Left forelimb (tissue), 1 donor: ENCODE data around the gene CFAP58.

Experiments
- DNase-seq: peaks from one replicate; pipeline ENCODE4 v3.0.0-alpha.2; 2018; ENCODE audit warnings: low spot score

Gene CFAP58

GRCh38 chr10:104353325-104354048 lies at the start of gene CFAP58:
Gene CFAP58 (plus strand): TSS chr10:104353833. CDS start chr10:104353898, 65 bp downstream.
- DNase-seq, result peak; percentile 87

- no peak for DNase-seq
Observed at GRCh38 chr10:104304356-104304745, 49.3 kb upstream of the CFAP58 start.

GRCh38 chr10:104304927-104305326 lies 48.7 kb upstream of the CFAP58 start:
- no peak for DNase-seq

DNA sequence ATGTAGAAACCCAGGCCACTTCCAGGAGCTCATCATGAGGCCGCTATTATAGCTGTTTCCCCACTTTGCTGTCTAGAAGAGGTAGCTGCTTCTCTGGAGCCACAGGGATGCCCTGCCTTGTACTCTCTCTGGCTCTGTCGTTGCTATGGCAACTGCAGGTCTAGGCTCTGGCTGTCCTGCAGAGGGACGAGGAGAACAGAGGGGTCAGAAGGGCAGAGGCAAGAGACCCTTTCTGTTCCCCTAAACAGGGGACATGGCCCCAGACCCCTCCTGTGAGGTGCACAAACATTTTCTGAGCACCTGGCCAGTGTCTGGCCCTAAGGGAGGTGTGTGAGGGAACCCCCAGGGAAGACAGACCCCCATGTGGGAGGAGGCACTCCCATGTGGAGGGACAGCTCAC lies 46.7 kb upstream of the CFAP58 start:
- no peak for DNase-seq

DNA sequence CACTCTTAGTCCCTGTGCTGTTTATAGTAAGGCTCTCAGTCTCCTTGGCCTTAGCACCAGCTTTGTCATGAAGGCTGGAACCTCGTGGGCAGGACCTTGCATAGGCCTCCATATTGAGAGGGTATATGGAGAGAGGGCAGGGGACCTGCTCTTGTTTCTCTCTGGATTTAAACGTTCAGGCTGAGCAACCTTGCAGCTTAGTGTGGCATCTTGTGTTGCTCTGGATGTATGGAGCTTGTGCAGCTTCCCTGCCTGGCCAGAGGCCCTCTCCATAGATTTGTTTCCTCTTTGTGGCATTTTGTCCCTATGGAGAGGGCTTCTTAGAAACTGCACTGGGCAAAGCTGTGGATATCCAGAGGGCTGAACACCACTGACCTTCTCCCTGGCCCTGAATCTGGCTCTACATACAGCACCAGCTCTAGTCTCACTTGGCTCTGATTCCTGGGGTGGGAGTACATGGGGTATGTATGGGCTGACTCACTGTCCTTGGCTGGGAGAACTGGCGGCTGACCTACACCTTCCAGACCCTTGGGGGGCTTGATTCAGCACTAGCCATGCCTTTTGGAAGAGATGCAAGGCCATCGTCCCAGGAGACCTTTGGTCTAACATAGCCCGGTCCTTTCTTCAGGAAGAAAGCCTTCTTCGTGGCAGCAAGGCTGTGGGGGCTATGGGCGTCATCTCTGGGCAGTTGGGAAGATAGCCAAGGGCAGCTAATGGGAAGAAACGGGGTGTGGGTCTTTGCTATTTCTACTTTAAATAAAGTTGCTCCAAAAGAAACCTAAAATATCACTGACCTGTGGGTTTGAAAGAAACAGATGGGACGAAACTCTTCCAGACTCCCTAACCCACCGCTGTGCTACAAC lies 45.8 kb upstream of the CFAP58 start:
- DNase-seq, result no peak

- no peak for DNase-seq
Observed at GRCh38 chr10:104308439-104308903, 45.2 kb upstream of the CFAP58 start.

DNA sequence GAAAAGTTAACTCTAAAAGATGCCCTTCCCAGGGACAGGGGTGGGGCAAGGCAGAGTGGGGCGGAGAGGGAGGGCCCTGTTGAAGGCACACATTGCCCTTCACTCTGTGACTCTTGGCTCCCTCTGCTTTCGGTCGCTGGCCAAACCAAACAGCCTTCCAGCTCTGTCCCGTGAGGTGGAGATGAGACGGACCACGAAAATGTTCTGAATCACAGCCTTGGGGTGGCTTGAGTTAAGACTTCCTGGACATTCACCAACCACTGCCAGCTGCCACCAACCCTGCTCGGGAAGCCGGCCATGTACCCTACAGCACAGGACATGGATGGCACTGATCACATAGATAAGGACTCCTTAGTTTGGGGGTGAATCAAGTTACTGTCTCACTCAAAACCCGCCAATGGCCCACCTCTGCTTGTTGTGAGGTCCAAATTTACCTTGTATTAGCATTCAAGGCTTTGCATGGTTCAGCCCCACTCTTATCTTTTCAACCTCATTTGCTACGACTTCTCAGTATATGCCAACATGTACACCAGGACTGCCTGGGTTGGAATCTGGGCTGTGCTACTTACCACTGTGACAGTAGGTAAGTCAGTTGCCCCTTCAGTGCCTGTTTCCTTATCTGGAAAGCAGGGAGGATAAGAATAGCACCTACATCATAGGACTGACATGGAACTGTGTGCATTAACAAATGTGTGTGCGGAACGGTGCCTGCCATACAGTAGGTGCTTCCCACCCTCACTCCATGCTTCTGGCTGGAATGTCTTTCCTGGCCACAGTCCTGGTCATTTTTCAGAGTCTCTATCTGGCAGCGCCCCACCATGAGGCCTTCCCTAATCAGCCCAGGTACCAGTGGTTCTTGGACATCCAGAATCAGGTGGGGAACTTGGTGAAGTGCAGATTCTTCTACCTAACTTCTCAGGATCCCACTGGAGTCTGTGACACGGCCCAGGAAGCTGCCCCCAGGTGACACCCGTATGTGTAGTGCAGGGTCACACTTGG lies 43.4 kb upstream of the CFAP58 start:
- no peak for DNase-seq

- DNase-seq, result no peak
Observed at GRCh38 chr10:104311184-104311720, 42.4 kb upstream of the CFAP58 start.

- DNase-seq, result no peak
Observed at GRCh38 chr10:104314591-104315485, 38.8 kb upstream of the CFAP58 start.

DNA sequence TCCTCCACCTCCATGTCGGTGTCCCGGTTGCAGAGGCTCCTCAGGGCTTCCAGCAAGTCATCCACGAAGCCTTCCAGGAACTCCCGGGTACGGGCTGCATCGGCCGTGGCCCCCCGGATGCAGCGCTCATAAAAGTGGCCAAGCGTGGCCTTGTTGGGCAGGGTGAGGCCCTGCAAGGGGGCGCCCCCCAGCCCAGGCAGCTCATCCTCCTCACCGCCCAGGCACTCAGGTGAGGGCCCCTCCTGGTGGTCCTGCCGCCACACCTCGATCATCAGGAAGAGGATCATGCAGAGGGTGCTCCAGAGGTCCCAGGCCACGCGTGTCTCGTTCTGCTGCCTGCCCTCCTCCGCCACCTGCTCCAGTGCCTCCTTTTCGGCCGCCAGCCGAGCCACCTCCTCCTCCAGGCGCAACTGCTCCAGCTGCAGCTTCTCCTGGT lies 38.1 kb upstream of the CFAP58 start:
- DNase-seq, result no peak

GRCh38 chr10:104316321-104317099 lies 37.1 kb upstream of the CFAP58 start:
- no peak for DNase-seq

DNA sequence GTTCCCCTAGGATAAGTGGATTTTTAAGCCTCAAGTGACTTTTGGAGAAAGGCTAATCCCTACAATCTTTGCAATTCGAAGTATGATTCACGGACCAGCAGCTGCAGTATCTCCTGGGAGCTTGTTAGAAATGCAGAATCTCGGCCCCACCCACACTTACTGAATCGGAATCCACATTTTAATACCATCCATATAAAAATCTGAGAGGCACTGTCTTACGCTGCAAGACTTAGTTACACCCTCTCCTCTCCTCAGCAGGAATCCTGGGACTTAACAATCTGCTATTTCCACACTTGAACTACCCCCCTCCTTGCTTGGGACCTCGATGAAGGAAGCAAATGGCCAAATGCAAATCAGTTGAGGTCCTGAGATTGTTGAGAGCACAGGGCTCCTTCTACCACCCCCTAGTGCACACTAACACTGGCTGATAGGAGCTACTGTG lies 36.3 kb upstream of the CFAP58 start:
- DNase-seq, result no peak

- no peak for DNase-seq
Observed at GRCh38 chr10:104317726-104318299, 35.8 kb upstream of the CFAP58 start.

DNA sequence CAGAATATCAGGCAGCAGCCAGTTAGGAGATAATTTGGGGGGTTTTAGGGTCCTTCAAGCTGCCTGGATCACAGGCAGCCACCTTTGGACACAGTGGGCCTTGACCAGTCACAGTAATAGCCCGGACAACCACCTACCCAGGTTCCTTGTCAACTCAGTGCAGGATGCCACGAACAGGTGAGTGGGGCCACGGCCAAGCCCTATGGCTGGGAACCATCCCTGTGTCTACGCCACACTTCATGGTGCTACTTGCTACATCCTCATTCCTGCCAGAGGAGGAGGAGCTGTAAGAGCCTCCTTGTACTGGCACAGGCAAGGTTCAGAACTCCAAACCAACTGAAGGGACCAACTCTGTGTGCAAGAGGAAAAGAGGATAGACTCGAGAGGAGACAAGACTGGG lies 35.3 kb upstream of the CFAP58 start:
- DNase-seq, result no peak

GRCh38 chr10:104318810-104319741 lies 34.6 kb upstream of the CFAP58 start:
- no peak for DNase-seq

DNA sequence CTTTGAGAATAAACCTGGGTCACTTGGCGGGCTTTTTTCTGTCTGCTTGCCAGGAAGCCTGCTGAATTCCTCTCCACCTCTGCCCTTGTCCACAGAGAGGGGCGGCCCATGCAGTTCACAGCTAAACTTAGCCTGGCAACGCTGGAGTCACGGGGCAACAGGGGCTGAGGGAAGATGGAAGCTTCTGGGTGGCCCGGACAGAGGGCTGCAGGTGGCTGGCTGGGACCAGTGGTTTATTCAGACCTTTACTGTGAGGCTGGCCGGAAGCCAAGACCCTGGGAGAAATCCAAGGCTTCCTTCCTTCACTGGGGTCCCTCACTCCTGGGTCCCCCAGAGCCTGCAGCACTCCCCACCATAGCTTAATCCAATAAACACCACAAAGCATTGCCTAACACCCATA lies 32.4 kb upstream of the CFAP58 start:
- no peak for DNase-seq

GRCh38 chr10:104321725-104322415 lies 31.8 kb upstream of the CFAP58 start:
- DNase-seq, result no peak

DNA sequence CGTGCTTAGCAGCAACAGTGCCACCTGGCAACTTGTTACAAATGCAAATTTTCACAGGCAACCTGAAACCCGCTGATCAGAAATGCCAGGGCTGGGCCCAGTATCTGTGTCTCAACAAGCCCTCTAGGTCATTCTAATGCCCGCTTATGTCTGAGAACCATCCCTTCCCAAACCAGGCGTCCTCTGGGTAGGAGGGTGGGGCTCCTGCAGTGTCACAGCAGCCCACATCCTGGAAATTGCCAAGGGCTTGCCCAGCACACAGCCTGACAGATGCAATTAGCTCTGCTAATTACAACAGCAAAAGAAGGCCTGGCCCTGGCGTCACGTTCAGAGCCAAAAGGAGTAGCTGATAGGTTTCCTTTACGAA lies 31.2 kb upstream of the CFAP58 start:
- no peak for DNase-seq
